ENCODE data around the gene GOLGA1.
"Not testable (repeated sequence)": the region's sequence is repeated elsewhere in the genome, so short reads cannot be mapped to it uniquely, and the experiment has no call there.

GOLGA1 gene, protein sequence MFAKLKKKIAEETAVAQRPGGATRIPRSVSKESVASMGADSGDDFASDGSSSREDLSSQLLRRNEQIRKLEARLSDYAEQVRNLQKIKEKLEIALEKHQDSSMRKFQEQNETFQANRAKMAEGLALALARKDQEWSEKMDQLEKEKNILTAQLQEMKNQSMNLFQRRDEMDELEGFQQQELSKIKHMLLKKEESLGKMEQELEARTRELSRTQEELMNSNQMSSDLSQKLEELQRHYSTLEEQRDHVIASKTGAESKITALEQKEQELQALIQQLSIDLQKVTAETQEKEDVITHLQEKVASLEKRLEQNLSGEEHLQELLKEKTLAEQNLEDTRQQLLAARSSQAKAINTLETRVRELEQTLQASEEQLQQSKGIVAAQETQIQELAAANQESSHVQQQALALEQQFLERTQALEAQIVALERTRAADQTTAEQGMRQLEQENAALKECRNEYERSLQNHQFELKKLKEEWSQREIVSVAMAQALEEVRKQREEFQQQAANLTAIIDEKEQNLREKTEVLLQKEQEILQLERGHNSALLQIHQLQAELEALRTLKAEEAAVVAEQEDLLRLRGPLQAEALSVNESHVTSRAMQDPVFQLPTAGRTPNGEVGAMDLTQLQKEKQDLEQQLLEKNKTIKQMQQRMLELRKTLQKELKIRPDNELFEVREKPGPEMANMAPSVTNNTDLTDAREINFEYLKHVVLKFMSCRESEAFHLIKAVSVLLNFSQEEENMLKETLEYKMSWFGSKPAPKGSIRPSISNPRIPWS

DNA sequence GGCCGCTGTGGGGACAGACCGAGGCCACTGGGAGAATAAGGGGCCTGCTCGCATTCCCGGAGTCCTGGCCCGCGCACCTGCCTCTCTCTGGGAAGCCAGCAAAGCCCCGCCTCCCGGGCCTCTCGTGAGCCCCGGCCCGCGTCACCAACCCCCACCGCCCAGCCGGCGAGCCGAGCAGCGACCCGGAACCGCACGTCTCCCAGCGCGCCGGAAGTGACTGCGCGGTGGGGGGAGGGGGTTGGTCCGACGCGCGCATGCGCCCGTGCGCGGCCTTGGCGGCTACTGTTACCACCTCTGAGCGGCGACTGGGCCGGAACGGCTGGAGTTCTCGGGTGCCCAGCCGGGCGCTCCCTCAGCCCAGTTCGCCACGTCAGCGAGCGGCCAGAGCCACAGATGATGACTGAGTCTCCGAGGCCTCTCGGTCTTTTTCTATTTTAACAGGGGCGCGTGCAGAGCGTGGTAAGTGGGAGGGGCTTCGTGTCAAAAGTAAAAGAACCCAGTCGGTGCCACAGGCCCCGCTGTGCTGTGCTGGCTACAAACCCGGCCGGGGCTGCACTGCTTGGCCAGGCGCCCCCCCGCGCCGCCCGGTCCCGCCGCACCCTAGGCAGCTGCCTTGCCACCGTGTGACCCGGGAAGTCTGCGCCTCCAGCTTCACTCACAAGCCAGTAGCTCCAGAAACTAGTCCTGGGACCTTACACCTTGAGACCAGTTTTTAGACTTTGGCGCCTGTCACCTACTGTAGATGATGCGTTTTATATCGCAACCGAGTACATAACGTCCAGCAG is at the start of gene GOLGA1:
Gene GOLGA1 (minus strand): TSS at position 190 of the 785 bp plus-strand sequence. CDS start 2,372 bp downstream, outside the sequence.
- Histone ChIP-seq H3K9me3 (no peaks in the 10 kb centered on the region), H3K36me3 (replicated peaks) (peaks cover 13% of the 10 kb centered on the region), H3K27me3 (ENCODE audit: low read depth) (no peaks in the 10 kb centered on the region), H3K4me3 (peak within 1 kb of the TSS; percentile 86), H3K4me1 (peaks cover 17% of the 10 kb centered on the region)
- in situ Hi-C loops (cut with MboI; ENCODE audit: low sequenced_read_pairs) = no loop called here
- DNase-seq (ENCODE audit: low spot score in 2 of 2) = peak; percentile 93 to 98

DNA sequence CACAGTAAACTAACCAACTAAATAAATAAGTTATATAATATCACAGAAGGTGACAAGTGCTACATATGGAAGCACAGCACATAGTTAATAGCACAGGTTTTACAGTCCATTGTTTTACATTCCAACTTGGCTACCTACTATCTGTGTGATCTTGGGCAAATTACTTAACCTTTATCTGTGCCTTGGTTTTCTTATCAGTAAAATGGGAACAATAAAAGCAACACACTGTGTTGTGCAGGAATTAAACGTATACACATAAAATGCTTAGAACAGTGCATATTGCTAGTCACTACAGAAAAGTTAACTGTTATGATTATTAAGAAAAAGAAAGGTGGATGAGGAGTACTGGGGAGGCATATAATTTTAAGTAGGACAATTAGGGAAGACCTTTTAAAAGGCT is 42.8 kb upstream of the GOLGA1 start:
- Histone ChIP-seq H3K36me3 (replicated peaks) (peaks cover 6% of the 10 kb centered on the region; the same call in 1 of the 2 replicates), H3K9me3 (no peaks in the 10 kb centered on the region), H3K4me1 (no peaks in the 10 kb centered on the region), H3K4me3 (no peak overlapping the region), H3K27me3 (ENCODE audit: low read depth) (no peaks in the 10 kb centered on the region)
- no peak for DNase-seq (ENCODE audit: low spot score in 2 of 2)
- in situ Hi-C loops (cut with MboI; ENCODE audit: low sequenced_read_pairs) = no loop called here

DNA sequence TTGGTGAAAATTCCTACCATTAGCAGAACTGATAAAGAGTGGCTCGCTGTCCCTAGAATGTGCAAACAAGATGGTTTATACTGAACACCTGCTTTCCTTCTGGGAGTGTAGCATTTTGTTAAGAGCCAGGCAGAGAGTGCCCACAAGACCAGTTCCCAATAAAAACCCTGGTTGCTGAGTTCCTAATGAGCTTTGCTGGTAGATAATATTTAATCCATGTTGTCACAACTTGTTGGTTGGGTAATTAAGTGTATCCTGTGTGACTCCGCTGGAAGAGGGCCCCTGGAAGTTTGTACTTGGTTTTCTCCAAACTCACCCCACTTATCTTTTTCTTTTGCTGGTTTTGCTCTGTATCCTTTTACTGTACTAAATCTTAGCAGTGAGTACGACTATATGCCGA is 39.5 kb upstream of the GOLGA1 start:
- DNase-seq (ENCODE audit: low spot score in 2 of 2) = no peak
- Histone ChIP-seq H3K36me3 (replicated peaks) (peaks cover 6% of the 10 kb centered on the region; the same call in 1 of the 2 replicates), H3K4me1 (no peaks in the 10 kb centered on the region), H3K9me3 (no peaks in the 10 kb centered on the region), H3K4me3 (no peak overlapping the region), H3K27me3 (ENCODE audit: low read depth) (no peaks in the 10 kb centered on the region)
- in situ Hi-C loops (cut with MboI; ENCODE audit: low sequenced_read_pairs) = no loop called here

DNA sequence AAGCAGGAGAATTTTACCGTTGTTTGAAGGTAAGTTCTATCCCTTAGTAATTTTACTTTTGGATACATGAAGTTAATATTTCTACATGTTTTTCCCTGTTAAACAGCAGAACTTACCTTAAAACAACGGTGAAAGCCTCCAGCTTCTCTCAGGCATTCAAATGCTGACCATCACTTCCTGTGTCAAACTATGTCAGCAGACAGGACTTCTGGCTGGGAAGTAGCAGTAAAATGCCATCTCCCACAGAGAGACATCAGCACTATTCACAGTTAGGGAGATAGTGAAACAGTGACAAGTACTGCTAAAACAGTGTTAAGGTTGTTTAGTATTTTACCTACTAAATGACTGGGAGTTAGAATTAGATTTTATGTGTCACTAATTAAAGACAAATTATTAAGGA is 34.2 kb upstream of the GOLGA1 start:
- no peaks in the 10 kb centered on the region for H3K27me3 ChIP-seq (ENCODE audit: low read depth)
- in situ Hi-C loops (cut with MboI; ENCODE audit: low sequenced_read_pairs) = no loop called here
- no peak overlapping the region for H3K4me3 ChIP-seq
- no peak for DNase-seq (ENCODE audit: low spot score in 2 of 2)
- peaks cover 9% of the 10 kb centered on the region for H3K36me3 ChIP-seq (replicated peaks)
- H3K9me3 ChIP-seq = no peaks in the 10 kb centered on the region
- no peaks in the 10 kb centered on the region for H3K4me1 ChIP-seq

DNA sequence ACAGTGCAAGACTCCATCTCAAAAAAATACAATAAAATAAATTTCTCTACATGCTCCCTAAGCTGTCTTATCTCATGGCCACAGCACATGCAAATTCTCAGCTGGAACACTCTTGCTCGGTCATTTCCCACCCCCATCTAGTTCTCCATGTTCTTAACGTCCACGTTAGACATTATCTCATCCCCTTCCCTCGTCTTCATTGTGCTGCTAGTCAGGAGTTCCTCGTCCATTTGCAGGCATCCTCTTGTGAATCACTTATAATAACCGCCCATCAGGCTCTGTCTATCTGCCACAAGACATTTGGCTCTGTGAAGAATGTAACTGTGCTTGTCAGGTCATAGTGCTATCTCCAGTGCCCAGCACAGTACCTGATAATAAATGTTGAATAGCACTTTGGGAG is 32.9 kb upstream of the GOLGA1 start:
- H3K4me1 ChIP-seq = no peaks in the 10 kb centered on the region
- no peak overlapping the region for H3K4me3 ChIP-seq
- H3K9me3 ChIP-seq = no peaks in the 10 kb centered on the region
- H3K27me3 ChIP-seq (ENCODE audit: low read depth) = no peaks in the 10 kb centered on the region
- DNase-seq (ENCODE audit: low spot score in 2 of 2) = no peak
- in situ Hi-C loops (cut with MboI; ENCODE audit: low sequenced_read_pairs) = no loop called here
- H3K36me3 ChIP-seq (replicated peaks) = peaks cover 9% of the 10 kb centered on the region

DNA sequence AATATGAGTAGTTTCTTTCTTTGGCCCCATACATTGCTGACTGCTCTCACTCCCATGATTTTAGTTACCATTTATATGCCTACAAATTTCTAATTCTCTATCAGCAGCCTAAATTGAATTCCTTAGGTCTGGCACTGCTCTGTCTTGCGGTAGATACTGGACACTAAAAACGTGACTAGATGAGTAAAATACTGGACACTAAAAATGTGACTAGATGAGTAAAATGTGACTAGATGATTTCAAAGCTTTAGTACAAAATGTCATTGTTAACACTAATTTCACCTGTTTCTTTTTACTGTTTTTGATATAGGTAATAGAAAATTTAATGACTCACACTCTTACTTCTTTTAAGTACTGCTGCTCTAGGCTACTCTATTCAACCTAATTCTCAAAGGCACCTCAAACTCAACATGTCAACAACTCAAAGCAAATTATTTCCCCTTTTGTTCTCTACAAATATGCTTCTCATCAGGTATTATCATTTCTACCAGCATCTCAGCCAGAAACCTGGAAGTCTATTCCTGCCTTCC is 31.4 kb upstream of the GOLGA1 start:
- Histone ChIP-seq H3K36me3 (replicated peaks) (peaks cover 9% of the 10 kb centered on the region), H3K4me1 (no peaks in the 10 kb centered on the region), H3K9me3 (no peaks in the 10 kb centered on the region), H3K4me3 (no peak overlapping the region), H3K27me3 (ENCODE audit: low read depth) (no peaks in the 10 kb centered on the region)
- in situ Hi-C loops (cut with MboI; ENCODE audit: low sequenced_read_pairs) = no loop called here
- DNase-seq (ENCODE audit: low spot score in 2 of 2) = no peak

DNA sequence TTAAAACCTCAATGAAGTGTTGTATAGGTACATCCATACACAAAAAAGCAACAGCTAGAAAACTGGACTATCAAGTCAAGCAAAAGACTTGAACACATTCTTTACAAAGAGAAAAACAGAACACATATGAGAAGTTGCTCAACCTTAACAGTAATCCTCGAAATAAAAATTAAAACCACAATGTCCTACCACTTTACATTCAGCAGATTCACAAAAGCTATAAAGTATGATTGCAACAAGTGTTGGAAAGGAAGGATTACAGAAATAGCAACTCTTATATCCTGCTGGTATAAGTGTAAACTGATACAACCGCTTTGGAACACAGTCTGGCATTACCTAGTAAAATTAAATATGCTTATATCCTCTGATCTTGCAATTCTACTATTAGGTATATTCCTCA is 28.5 kb upstream of the GOLGA1 start:
- Histone ChIP-seq H3K4me1 (no peaks in the 10 kb centered on the region), H3K27me3 (ENCODE audit: low read depth) (no peaks in the 10 kb centered on the region), H3K36me3 (replicated peaks) (peaks cover 9% of the 10 kb centered on the region), H3K4me3 (no peak overlapping the region), H3K9me3 (no peaks in the 10 kb centered on the region)
- no peak for DNase-seq (ENCODE audit: low spot score in 2 of 2)
- in situ Hi-C loops (cut with MboI; ENCODE audit: low sequenced_read_pairs) = no loop called here

DNA sequence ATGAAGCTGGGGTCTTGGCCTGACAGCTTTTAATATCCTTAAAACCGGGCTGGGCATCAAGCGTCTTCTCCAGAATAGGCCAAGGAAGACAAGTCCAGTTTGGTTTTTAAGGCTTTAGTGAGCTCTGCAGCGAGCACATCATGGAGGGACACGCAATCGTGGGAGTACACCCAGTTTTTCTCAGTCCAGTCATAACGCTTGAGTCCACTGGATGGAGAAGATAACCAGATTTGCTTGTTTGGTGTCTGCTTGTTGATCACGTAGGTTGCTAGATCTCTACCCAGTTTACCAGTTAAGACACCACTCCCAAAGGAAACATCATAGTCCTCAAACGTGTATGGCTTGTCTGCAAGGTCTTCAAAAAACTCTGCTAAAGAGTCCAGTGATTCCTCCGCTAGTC is 27.4 kb upstream of the GOLGA1 start:
- peaks cover 9% of the 10 kb centered on the region for H3K36me3 ChIP-seq (replicated peaks)
- no peak for DNase-seq (ENCODE audit: low spot score in 2 of 2)
- in situ Hi-C loops (cut with MboI; ENCODE audit: low sequenced_read_pairs) = no loop called here

DNA sequence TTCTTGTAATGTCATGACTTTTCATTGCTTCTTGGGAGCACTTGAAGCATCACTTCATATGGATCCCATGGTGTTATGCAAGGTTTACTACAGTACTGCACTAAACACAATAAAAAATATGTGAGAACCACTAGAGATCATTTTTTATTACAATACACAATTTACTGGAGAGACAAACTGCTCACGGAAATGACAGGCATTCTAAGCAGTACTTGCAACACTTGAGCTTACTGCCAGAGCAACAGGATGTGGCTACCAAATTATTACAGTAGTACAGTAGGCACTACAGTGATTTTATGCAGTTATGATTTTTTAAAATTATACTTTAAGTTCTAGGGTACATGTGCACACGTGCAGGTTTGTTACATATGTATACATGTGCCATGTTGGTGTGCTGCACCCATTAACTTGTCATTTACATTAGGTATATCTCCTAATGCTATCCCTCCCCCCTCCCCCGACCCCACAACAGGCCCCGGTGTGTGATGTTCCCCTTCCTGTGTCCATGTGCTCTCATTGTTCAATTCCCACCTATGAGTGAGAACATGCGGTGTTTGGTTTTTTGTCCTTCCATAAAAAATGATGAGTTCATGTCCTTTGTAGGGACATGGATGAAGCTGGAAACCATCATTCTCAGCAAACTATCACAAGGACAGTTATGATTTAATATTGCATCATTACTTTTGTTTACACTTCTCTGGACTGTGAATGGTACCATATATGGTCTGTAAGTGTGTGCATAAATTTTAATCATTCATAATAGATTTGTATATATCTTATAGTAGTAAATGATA is 25.1 kb upstream of the GOLGA1 start:
- DNase-seq (ENCODE audit: low spot score in 2 of 2); in situ Hi-C loops (cut with MboI; ENCODE audit: low sequenced_read_pairs); H3K4me3 ChIP-seq; H3K27me3 ChIP-seq (ENCODE audit: low read depth); H3K36me3 ChIP-seq (replicated peaks); H3K9me3 ChIP-seq; H3K4me1 ChIP-seq: not testable (repeated sequence)

More for the DNA sequence above, 27.4 kb upstream of the GOLGA1 start:
- H3K27me3 ChIP-seq (ENCODE audit: low read depth) = no peaks in the 10 kb centered on the region
- H3K4me3 ChIP-seq = no peak overlapping the region
- H3K4me1 ChIP-seq = no peaks in the 10 kb centered on the region
- H3K9me3 ChIP-seq = no peaks in the 10 kb centered on the region

DNA sequence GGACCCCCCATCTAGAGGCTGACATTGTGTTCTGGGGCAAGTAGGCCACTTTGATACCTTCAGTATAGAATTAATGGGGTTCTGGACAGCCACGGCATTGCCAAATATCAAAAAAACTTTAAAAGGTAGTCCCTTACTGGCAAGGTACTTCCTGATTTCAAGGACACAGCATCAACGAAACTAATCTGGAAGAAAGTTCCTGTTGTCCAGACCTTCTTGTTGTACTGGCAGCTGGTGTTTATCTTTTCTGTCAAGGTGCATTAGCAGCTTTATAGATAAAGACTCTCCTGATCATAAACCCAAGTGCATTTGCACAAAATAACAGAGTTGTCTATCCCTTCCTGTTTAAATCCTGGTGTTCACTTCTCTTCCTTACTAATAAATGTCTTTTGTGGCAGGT is 23.7 kb upstream of the GOLGA1 start:
- H3K36me3 ChIP-seq (replicated peaks) = no peaks in the 10 kb centered on the region
- no peaks in the 10 kb centered on the region for H3K27me3 ChIP-seq (ENCODE audit: low read depth)
- no peaks in the 10 kb centered on the region for H3K9me3 ChIP-seq
- no peak for DNase-seq (ENCODE audit: low spot score in 2 of 2)
- H3K4me1 ChIP-seq = no peaks in the 10 kb centered on the region
- no peak overlapping the region for H3K4me3 ChIP-seq
- in situ Hi-C loops (cut with MboI; ENCODE audit: low sequenced_read_pairs) = no loop called here

DNA sequence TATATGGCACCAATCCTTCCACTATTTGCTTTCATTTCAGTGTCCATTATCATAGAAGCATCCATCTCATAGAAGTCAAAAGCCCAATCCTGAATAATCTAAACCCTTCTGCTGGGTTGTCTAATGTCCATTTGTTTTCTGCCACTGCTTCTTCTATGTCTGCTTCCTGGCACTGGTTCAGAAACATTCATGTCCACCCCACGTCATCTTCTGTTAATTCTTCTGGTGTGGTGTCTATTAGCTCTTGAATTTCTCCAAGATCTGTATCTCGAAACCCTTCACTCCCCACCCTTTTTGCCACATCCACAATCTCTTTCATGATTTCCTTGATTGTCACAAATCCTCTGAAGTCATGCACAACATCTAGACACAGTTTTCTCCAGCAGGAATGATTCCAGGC is 23.2 kb upstream of the GOLGA1 start:
- H3K9me3 ChIP-seq = no peaks in the 10 kb centered on the region
- in situ Hi-C loops (cut with MboI; ENCODE audit: low sequenced_read_pairs) = no loop called here

DNA sequence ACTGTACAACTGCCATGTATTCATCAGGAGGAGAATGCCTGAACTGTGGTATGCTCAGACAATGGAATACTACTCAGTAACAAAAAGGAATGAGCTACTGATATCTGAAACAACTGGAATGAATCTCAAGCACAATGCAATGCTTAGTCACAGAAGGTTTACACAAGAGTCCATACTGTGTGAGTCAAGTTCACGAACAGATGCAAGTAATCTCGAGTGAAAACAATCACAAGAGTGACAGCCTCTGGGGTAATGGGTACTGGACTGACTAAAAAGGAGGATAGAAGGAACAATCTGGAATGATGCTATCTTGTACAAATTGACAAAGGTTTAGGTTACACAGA is 19.5 kb upstream of the GOLGA1 start:
- no peaks in the 10 kb centered on the region for H3K9me3 ChIP-seq
- no peaks in the 10 kb centered on the region for H3K27me3 ChIP-seq (ENCODE audit: low read depth)
- no peaks in the 10 kb centered on the region for H3K4me1 ChIP-seq
- in situ Hi-C loops (cut with MboI; ENCODE audit: low sequenced_read_pairs) = no loop called here
- H3K36me3 ChIP-seq (replicated peaks) = no peaks in the 10 kb centered on the region
- no peak for DNase-seq (ENCODE audit: low spot score in 2 of 2)
- H3K4me3 ChIP-seq = no peak overlapping the region

More for the DNA sequence above, 23.2 kb upstream of the GOLGA1 start:
- Histone ChIP-seq H3K27me3 (ENCODE audit: low read depth) (no peaks in the 10 kb centered on the region), H3K4me1 (no peaks in the 10 kb centered on the region), H3K4me3 (no peak overlapping the region), H3K36me3 (replicated peaks) (no peaks in the 10 kb centered on the region)
- no peak for DNase-seq (ENCODE audit: low spot score in 2 of 2)
